ENCODE data around the gene HHEX. TPM values are rescaled to one million over a fixed set of nuclear protein-coding genes. Genes with fewer than 3 reads are reported as not detected.

HHEX gene
- total and polyA plus RNA-seq, 2 of the 4 experiments (the other 2 are of a cell fraction) = 2.3 to 7.7 TPM

DNA sequence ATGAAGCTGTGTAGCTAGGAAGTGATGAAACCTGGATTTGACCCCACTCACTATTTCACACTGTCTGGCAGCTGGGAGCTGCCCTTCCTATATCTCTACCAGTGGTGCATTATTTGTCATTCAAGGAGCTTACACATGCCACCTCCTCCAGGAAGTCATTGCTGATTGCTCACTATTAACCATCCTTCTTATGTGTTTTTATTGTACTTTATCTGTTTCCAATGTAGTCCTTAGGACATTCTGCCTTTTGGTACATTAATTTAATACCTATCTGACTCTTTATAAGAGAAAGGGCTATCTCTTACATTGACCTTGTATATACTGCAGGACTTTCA, 31.0 kb downstream of the HHEX start:
- ChIA-PET CTCF (no interaction called here), POLR2A (ENCODE audit: unreplicated experiment) (interaction anchor here (0.6 kb wide), 1 partner anchor 17 kb away, joined by 3 read pairs; no protein-coding TSS in a partner anchor)

More for the DNA sequence above, 31.0 kb downstream of the HHEX start:
- Histone ChIP-seq H3K23ac (ENCODE audit: low read depth, low read length) (no peak overlapping the region), H4K20me1 (ENCODE audit: insufficient read depth, low read length) (no peaks in the 10 kb centered on the region), H2BK15ac (ENCODE audit: low read depth, low read length) (no peak overlapping the region), H3K9me3 (ENCODE audit: control insufficient read depth, insufficient read depth, low read length) (no peaks in the 10 kb centered on the region), H3K14ac (replicated peaks; ENCODE audit: low read depth, low read length) (no peak overlapping the region), H2AFZ (replicated peaks; ENCODE audit: low read length, poor library complexity) (no peak overlapping the region), H2BK20ac (ENCODE audit: low read depth, low read length) (no peak overlapping the region), H3K56ac (ENCODE audit: extremely low read depth, insufficient read depth, low read length) (no peak overlapping the region), H3K36me3 (ENCODE audit: control insufficient read depth, insufficient read depth, low read length) (no peaks in the 10 kb centered on the region), H3K27me3 (ENCODE audit: control insufficient read depth, insufficient read depth, low read length) (no peaks in the 10 kb centered on the region; the same call in 1 of the 2 replicates), H3K4me2 (ENCODE audit: low read depth, low read length) (no peak overlapping the region), H2BK120ac (ENCODE audit: low read depth, low read length) (no peak overlapping the region), H3K27ac (ENCODE audit: insufficient read depth, low read length) (no peak overlapping the region), H2AK9ac (replicated peaks; ENCODE audit: low read depth, low read length, poor library complexity) (no peak overlapping the region), H3K18ac (ENCODE audit: low read depth, low read length) (no peak overlapping the region), H3K9me1 (ENCODE audit: insufficient read depth, low read length) (peaks cover 2% of the 10 kb centered on the region; the same call in 1 of the 2 replicates), H4K91ac (ENCODE audit: insufficient read depth, low read depth, low read length) (no peak overlapping the region), H3K79me1 (ENCODE audit: low read depth in 1 of 2, low read length in 2 of 2) (no peaks in the 10 kb centered on the region), H4K5ac (ENCODE audit: low read depth, low read length) (no peak overlapping the region), H3K4ac (ENCODE audit: low read depth, low read length) (no peak overlapping the region), H2AK5ac (ENCODE audit: low read depth, low read length) (no peak overlapping the region), H3K4me1 (ENCODE audit: control insufficient read depth, insufficient read depth, low read length) (peaks cover 3% of the 10 kb centered on the region), H4K8ac (ENCODE audit: low read depth in 2 of 2, low read length in 2 of 2) (no peak overlapping the region), H2BK5ac (ENCODE audit: low read depth, low read length, poor library complexity, severe bottlenecking) (no peak overlapping the region), H3K9ac (ENCODE audit: low read depth, low read length) (no peak overlapping the region), H3K4me3 (ENCODE audit: insufficient read depth, low read depth, low read length) (no peak overlapping the region)
- intact Hi-C loops (cut with micrococcal nuclease) (no loop called here), in situ Hi-C loops (cut with MboI; ENCODE audit: low sequenced_read_pairs) (no loop called here), dilution Hi-C loops (cut with HindIII; ENCODE audit: low sequenced_read_pairs, unreplicated experiment) (no loop called here)
- no peak for TF ChIP-seq CHD1 (IDR thresholded peaks at IDR 0.05; ENCODE audit: low read depth, low read length)
- TF ChIP-seq, protein P1, sequence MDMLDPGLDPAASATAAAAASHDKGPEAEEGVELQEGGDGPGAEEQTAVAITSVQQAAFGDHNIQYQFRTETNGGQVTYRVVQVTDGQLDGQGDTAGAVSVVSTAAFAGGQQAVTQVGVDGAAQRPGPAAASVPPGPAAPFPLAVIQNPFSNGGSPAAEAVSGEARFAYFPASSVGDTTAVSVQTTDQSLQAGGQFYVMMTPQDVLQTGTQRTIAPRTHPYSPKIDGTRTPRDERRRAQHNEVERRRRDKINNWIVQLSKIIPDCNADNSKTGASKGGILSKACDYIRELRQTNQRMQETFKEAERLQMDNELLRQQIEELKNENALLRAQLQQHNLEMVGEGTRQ (IDR thresholded peaks at IDR 0.05; ENCODE audit: low read depth, low read length) = no peak
- TF ChIP-seq POLR2A (IDR thresholded peaks at IDR 0.05; ENCODE audit: low read depth, low read length) = no peak
- no peak for TF ChIP-seq BHLHE40 (IDR thresholded peaks at IDR 0.05; ENCODE audit: low read depth, low read length)
- TF ChIP-seq SMC3 (IDR thresholded peaks at IDR 0.05; ENCODE audit: low read depth, low read length) = no peak
- TF ChIP-seq NFE2L2 (IDR thresholded peaks at IDR 0.05; ENCODE audit: low read depth, low read length) = no peak
- TF ChIP-seq CEBPB (IDR thresholded peaks at IDR 0.05; ENCODE audit: low read depth, low read length) = no peak
- no peak for TF ChIP-seq FOS (IDR thresholded peaks at IDR 0.05; ENCODE audit: low read depth, low read length)
- TF ChIP-seq, protein P2, sequence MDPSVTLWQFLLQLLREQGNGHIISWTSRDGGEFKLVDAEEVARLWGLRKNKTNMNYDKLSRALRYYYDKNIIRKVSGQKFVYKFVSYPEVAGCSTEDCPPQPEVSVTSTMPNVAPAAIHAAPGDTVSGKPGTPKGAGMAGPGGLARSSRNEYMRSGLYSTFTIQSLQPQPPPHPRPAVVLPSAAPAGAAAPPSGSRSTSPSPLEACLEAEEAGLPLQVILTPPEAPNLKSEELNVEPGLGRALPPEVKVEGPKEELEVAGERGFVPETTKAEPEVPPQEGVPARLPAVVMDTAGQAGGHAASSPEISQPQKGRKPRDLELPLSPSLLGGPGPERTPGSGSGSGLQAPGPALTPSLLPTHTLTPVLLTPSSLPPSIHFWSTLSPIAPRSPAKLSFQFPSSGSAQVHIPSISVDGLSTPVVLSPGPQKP (IDR thresholded peaks at IDR 0.05; ENCODE audit: borderline replicate concordance, low read depth, low read length) = no peak
- no peak for TF ChIP-seq RAD21 (IDR thresholded peaks at IDR 0.05; ENCODE audit: low read length)
- no peak for TF ChIP-seq RCOR1 (IDR thresholded peaks at IDR 0.05; ENCODE audit: insufficient replicate concordance, low read length)
- ATAC-seq (ENCODE audit: low read depth) (no peak), DNase-seq (no peak)
- BruUV-seq (replicated peaks) = no TSS peak
